Measurements from ENCODE around the gene DNAJB2.
"Not testable (repeated sequence)": the region's sequence is repeated elsewhere in the genome, so short reads cannot be mapped to it uniquely, and the experiment has no call there.

DNAJB2 gene

DNA sequence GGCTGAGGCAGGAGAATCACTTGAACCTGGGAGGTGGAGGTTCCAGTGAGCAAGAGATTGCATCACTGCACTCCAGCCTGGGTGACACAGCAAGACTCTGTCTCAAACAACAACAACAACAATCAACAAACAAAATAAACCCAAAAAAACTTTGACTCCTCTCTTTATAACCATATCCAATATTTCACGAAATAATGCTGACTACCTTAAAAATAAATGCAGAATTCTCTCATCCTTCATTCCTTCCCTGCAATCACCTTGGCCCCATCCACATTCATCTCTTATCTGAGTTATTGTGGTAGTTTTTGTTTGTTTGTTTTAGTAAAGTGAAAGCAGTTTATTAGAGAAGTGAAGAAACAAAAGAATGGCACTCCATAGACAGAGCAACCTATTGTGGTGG, 26.9 kb downstream of the DNAJB2 start:
- no peak for DNase-seq

DNA sequence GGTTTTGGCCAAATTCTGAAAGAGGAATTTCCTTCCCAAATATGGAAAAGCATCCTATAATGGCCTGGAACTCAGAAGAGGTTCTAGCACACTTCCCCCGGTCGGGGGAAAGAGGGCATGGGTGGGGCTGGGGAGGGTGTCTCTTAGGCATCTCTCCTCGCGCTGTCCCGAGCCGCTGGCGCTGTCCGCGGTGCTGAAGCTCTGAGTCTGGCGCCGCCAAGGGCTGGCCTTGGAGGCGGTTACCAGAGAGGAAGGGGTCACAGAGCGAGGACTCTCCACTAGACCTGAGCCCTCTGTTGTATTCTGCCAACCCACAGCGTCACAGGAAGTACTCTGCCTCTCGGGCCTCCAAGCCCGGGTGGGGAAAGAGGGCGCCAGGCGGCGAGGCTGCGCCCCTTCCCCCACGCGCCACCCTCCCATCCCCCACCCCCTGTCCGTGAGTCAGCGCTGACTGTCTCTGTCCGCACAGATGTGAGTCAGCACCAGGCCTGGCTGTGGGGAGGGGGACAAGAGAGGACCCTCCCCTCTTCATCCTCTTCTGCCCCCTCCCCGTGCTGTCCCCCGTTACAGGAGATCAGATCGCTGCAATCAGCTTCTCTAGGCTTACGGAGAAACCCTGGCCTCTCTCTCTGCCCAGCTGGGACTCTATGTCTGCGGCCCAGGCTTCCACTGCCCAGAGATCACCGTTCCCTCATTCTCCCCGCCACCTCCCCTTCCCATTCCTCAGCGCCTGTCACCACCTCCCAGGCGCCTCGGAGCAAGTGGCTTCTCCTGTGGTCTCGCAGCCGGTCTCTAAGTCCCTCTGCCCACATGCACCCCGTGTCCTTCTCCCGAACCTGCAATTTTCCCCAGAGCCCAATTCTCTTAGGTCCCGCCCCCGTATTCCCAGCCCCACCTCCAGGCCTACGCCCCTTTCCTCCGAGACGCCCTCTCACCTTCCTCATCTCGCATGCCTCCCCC, 29.3 kb downstream of the DNAJB2 start:
- DNase-seq, result peak; percentile 87

DNA sequence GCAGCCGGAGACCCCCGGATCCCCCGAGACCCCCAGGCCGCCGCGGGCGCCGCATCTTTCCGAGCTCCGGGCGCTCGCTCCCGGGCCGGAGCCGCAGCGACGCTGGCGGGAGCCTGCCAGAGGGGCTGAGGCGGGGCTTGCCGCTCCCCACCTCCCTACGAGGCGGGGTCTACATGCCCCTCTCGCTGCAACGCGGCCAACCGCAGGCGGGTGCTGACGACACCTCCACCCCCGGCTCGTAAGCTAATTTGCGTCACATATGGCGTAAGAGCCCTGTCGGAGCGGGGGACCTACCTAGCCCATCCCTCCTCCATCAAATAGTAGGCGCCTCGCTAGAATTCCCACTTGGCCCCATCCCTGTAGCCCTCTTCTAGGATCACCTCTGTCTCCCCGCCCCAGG, 30.1 kb downstream of the DNAJB2 start, which contains the start of gene PTPRN:
PTPRN (minus strand) TSS at position 124 of the 400 bp plus-strand sequence; CDS start at position 55, 69 bp downstream.
- peak; percentile 54 for DNase-seq

DNA sequence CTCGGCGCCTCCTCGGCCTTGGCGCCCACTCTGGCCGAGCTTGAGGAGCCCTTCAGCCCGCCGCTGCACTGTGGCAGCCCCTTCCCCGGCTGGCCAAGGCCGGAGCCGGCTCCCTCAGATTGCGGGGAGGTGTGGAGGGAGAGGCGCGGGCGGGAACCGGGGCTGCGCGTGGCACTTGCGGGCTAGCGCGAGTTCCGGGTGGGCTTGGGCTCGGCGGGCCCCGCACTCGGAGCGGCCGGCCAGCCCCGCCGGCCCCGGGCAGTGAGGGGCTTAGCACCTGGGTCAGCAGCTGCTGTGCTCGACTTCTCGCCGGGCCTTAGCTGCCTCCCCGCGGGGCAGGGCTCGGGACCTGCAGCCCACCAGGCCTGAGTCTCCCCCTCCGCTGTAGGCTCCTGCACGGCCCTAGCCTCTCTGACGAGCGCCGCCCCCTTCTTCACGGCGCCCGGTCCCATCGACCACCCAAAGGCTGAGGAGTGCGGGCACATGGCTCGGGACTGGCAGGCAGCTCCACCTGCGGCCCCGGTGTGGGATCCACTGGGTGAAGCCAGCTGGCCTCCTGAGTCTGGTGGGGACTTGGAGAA, 33.6 kb downstream of the DNAJB2 start:
- not testable (repeated sequence) for DNase-seq

DNA sequence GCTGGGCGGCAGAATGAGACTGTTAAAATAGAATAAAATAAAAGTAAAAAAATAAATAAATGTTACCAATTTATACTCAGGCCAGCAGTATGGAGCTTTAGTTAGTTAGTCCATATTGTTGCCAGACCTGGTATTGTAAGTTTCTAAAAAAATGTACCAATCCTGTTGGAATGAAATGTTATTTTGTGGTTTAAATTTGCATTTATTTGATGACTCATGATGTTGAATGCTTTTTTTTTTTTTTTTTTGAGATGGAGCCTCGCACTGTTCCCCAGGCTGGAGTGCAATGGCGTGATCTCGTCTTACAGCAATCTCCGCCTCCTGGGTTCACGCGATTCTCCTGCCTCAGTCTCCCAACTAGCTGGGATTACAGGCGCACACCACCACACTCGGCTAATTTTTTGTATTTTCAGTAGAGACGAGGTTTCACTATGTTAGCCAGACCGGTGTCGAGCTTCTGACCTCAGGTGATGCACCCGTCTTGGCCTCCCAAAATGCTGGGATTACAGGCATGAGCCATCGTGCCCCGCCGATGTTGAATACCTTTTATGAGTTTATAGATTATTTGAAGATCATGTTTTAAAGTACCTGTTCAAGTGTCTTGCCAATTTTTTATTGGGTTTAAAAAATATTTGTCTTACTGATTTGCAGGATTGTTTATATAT, 35.8 kb downstream of the DNAJB2 start:
- no peak for DNase-seq

DNA sequence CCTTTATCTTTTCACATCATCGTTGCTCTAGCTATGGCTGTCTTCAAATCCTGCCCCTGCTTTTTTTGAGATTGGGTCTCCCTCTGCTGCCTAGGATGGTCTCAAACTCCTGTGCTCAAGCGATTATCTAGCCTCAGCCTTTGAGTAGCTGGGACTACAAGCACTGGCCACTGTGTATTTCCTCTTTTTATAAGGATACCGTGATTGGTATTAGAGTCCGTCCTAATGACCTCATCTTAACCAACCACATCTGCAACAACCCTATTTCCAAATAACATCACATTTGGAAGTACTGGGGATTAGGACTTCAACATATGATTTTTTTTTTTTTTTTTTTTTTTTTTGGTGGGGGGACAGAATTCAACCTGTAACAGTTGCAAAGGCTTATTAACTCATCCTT, 44.3 kb downstream of the DNAJB2 start:
- no peak for DNase-seq

DNA sequence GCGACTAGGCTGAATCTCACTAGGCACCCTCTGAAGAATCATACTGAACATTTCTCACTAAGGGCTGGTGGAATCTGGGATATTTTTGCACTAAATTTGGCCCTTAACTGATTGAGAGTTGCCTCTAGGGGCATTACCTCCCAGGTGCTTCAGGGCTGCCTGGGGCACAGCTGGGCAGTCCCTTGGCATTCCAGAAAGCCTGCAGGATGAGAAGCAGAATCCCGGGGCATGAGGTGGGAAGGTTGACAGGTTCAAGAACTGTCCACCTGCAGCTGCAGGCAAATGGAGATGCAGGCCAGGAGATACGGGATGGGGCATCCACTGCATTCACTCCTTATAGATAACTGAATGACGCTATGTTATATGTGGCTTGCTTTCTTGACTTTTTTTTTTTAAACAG, 46.0 kb downstream of the DNAJB2 start:
- no peak for DNase-seq

DNA sequence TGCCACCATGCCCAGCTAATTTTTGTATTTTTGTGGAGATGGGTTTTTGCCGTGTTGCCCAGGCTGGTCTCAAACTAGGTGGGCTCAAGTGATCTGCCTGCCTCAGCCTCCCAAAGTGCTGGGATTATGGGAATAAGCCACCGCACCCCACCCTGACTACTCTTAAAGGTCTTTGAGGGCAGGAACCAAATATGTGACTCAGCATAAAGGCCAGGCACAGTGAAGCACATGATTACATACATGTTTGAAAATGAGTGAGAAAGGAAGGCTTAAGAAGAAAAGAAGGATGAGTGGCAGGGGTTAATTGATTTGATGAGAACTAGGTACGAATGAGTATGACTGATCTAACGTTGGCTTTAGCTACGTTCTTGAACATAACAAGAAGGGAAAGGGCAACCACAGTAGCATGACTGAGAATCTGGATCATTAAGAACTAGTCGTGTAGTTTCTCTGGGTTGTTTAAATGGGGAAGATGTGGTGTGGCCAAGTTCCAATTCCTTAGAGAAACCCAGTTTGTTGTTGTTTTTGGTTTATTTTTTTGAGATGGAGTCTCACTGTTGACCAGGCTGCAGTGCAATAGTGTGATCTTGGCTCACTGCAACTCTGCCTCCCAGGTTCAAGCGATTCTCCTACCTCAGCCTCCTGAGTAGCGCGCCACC, 46.6 kb downstream of the DNAJB2 start:
- DNase-seq, result no peak

DNA sequence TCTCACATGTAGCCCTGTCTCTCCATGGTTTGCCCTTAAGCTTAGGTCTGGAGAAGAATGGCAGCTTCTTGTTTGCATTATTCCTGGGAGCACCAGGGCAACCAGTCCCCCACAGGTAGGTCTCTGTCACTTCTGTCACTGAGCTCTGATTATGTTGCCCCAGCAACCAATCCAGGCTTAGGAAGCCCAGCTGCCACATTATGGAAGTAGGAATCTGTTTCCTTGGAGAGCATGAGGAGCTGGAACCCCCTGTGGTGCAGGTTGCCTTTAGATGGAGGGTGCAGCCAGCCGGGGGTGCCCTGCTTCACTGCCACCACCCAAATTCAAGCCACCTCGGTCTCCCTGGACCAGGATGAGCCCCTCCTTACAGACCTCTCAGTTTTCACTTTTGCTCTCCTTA, 48.6 kb downstream of the DNAJB2 start:
- peak; percentile 15 for DNase-seq

DNA sequence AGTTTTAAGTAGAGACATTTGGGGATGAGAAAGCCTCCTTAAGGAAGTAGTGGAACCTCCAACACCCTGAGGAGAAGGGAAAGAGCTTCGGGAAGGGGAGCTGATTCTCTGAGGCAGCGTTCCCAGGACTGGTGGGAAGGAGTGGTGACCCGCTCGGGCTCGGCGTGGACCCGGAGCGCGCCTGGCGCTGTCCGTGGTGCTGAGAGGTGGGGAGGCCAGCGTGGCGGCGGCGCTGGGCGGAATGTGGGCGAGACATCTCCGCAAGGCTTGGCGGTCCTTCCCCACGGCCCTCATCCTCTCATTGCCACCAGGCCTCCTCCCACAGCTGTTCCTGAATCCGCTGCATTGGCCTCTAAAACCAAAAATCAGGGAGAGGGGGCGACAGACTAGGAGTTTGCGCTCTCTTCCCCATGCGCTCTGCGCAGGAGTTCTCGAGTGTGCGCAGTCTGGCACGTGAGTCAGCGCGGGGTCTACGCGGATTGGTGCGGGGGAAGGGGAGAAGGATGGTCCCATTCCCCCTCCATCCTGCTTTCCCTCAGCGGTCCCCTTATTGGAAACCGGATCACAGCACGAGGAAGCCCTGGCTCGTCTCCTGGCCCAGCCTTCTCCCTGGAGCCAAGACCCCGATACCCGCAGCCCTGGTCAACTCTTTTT, 52.5 kb downstream of the DNAJB2 start:
- peak; percentile 72 for DNase-seq

DNA sequence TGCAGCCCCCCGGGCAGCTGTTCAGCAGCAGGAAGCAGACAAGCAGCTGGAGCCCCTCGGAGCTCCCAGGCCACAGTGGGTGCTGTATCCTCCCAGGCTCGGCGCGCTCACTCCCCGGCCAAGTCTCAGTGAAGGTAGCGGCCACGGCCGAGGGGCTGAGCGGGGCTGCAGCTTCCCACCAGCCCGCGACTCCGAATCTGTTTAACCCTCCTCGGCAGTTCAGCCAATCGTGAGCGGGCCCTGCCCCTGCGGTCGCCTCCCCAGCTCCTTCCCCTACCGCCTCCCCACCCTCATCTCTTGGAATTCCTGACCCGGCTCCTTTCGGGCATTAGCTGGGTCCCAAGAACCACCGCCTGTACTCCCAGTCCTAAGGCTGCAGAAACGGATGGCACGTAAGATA, 53.4 kb downstream of the DNAJB2 start, which contains the start of gene RESP18:
RESP18 (minus strand) TSS at position 203 of the 400 bp plus-strand sequence.
- no peak for DNase-seq

DNA sequence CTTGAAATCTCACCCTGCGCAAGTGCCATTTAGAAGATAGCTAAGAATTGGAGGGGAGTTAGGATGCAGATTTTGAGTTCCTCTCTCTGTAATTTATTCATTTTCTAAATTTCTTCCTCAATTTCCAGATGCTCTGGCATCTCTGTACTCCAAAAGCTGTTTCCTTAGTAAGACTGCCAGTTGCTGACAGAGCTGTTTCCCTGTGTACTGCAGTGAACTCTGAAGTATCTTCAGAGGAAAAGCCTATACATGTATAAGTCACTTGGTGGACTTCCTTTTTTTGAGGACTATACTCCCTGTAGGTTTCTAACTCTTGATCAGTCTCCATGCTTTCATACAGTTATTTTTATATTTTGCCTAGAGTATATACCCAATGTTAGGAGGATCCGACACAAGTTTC, 54.9 kb downstream of the DNAJB2 start:
- no peak for DNase-seq

DNA sequence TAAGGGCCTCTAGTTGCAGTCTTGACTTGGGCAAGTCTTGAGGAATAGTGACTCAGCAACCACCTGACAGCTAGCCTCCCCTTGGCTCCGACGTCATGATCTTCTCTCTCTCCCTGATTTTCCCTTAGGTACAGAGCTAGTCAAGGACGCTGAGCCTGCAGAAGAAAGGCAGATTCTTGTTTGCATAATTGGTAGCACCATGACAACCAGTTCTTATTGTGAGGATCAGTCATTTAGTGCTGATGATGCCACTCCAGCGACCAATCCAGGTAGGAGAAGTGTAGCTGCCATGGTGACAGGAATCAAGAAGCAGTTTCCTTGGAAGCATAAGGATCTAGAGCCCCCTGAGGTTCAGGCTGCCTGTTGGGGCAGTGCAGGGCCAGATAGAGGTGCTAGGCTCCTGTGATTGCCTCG, 56.2 kb downstream of the DNAJB2 start:
- no peak for DNase-seq

All from eye (tissue), 1 donor.